IPS-11a (cell line): ENCODE measurements around the gene TRIP4.
A peak's percentile ranks its signal among the peaks of the same experiment; 100 is the strongest.
"Not testable (repeated sequence)": the region's sequence is repeated elsewhere in the genome, so short reads cannot be mapped to it uniquely, and the experiment has no call there.

Experiments
- H3K4me3 ChIP-seq: one replicate; pipeline ENCODE4 v1.5.1; 2013; ENCODE audit warnings: low read depth, low read length, control low read depth

The TRIP4 gene

DNA sequence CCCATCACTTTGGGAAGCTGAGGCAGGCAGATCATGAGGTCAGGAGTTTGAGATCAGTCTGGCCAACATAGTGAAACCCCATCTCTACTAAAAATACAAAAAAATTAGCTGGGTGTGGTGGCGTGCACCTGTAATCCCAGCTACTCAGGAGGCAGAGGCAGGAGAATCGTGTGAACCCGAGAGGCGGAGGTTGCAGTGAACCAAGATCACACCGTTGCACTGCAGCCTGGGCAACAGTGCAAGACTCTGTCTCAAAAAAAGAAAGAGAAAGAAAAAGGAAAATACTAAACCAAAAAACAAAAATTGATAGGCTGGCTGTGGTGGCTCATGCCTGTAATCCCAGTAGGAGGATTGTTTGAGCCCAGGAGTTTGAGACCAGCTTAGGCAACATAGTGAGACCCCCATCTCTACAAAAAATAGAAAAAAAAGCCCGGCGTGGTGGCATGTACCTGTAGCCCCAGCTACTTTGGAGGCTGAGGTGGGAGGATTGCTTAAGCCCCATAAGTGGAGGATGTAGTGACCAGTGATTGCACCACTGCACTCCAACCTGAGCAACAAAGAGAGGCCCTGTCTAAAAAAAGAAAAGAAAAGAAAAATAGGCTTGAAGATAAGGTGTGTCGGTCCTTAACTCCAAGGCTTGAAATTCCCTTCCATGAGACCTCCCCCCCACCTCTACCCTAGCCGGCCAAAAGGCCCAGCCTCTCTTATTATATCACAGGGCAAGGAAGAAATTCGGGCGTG lies 7.3 kb upstream of the TRIP4 start:
- H3K4me3 ChIP-seq, result peak overlapping the region; percentile 62

DNA sequence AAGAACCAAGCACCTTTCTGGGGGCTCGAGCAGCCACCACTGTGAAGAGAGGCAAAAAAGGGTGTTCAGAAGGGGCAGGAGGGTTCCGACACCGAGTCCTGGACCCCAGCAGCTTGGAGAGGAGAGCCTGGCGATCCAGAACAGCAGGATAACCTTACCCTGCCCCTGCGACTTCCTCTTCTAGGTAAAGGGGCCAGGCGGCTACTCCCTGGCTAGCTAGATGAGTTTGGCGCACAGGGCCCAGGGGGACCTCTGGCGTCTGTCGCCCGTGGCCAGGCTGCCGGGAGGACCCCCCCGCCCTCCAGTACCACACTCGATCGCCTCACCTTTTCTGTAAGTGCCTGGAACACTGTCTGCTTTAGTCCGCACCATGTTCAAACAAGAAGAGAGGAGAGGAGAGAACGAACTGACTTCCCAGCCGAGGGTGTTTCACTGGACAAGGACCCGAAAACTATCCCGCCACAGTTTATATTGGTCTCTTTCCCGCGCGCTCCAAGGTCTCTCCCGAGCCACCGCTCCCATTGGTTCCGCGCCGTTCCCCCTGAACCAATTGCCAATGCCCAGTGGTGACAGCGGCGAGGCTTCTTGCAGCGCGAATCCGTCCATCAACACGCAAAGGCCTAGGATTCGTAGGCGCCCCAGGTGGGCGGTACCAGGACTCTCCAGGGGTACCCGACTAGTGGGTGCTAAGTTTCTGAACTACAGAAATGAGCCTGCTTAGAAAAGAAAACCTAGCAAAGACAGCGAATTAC lies 6.5 kb upstream of the TRIP4 start, which contains the start of gene PCLAF:
Gene PCLAF (minus strand): TSS at position 442 of the 752 bp plus-strand sequence. CDS start 70 bp downstream, at position 372.
- peak within 1 kb of the TSS; percentile 62 for H3K4me3 ChIP-seq

DNA sequence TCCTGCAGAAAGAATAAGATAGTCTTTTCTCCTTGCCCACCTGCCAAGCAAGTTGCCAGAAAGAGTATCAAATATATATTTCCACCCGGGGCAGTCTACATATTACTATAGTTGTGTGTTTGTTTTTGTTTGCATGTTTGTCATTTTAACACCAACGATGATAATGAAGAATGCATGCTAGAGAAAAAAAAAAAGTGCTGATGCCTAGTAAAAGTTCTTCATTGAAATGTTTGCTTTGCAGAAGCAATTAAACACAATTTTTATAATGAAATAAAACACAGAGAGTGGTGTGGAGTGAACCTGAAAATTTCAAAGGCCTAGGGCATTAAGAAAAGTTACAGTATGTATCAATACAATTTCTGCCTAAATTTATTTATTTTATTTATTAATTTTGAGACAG lies 3.9 kb upstream of the TRIP4 start:
- H3K4me3 ChIP-seq, result no peak overlapping the region

DNA sequence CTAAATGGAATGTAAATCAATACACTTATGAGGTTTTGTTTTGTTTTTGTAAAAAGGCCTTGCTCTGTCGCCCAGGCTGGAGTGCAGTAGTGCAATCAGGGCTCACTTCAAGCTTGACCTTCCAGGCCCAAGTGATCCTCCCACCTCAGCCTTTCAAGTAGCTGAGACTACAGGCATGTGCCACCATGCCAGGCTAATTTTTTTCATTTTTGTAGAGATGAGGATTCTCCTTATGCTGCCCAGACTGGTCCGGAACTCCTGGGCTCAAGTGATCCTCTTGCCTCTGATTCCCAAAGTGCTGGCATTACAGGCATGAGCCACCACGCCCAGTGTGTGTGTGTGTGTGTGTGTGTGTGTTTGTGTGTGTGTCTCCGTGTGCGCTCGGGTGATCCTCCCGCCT lies 1.3 kb upstream of the TRIP4 start:
- no peak overlapping the region for H3K4me3 ChIP-seq

DNA sequence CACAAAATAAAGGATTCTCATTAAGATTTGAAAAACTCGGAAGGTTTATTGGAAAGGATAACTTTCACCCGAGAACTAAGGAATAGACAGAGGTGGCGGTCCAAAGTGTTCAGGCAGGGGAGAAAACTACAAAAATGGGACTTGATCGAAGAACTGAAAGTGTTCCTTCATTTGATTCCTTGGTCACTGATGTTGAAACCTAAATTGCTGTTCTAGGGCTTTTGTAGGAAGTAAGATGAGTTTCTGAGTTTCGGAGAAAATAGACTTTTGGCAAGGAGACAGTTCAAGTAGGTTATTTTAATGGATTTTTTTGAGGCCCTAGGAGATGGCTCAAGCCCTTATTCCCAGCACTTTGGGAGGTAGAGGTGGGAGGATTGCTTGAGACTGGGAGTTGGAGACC lies 1.4 kb downstream of the TRIP4 start:
- no peak overlapping the region for H3K4me3 ChIP-seq

DNA sequence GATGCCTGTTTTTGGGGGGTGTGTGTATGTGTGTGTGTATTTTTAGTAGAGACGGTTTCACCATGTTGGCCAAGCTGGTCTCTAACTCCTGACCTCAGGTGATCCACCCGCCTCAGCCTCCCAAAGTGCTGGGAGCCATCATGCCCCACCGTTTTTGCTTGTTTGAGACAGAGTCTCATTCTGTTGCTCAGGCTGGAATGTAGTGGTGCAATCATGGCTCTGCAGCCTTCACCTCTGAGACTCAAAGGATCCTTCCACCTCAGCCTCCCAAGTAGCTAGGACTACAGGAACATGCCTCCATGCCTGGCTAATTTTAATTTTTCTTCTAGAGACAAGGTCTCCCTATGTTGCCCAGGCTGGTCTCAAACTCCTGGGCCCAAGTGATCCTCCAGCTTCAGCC lies 4.8 kb downstream of the TRIP4 start:
- not testable (repeated sequence) for H3K4me3 ChIP-seq

DNA sequence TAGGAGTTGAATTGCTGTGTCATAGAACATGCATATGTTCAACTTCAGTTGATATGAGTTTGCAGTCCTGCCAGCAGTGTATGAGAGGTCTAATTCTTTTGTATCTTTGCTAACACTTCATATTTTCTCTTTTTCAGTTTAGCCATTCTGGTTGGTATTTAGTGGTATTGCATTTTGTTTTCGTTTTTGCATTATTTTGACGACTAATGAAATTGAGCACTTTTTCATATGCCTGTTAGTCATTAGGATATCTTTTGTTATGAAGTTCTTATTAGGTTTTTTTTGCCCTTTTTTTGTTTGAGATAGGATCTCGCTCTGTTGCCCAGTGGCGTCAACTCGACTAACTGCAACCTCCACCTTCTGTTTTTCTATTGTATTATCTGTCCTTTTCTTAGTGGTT lies 9.2 kb downstream of the TRIP4 start:
- H3K4me3 ChIP-seq, result no peak overlapping the region

DNA sequence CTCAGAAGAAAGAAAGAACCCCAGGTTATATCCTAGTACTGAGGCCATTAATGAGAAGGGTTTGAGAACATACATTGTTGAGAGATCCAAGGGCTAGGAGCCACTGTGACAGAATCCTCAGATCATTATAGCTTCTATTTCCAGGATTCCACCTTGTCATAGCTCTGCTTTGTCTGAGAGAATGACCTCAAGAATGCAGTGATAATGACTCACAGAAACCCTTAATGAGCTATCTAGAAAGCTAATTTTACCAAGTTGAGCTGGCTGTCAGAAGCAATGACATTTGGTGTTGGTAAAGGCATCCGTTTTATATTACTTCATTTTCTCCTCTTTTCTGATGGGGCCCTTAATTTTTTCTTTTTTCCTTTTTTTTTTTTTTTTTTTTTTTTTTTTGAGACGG lies 10.9 kb downstream of the TRIP4 start:
- H3K4me3 ChIP-seq, result no peak overlapping the region

DNA sequence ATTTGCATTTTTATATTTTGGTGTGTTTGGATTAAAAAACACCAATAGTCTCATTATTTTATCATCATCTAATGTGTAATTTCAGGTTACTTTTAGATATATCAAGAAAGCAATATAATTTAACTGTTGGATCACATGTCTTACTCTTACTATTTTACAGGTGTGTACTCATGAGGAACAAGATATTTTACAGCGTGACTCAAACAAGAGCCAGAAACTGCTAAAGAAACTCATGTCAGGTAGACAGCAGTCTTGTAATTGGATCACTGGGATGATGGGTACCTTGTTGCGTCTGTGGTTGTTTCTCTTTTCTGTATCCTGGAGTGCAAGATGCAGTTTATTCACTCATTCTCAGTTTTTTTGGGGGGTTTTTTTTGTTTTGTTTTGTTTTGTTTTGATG lies 12.9 kb downstream of the TRIP4 start:
- no peak overlapping the region for H3K4me3 ChIP-seq

DNA sequence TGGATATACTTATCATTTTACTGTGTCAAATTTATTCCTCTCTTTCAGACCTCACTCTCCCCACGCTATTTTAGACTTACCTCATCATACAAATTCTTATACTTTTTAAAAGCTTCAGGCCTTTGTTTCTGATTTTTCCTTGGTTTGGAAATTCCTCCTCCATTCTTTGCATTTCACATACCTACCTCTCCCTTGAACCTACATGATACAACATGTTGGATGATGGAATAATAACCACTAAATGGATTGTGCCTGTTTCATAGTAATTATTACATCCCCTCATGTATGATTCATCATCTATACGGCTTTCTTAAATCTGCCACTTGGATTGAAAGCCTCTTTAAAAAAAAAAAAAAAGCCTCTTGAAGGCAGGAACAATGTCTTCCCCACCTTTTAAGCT lies 24.6 kb downstream of the TRIP4 start:
- no peak overlapping the region for H3K4me3 ChIP-seq

DNA sequence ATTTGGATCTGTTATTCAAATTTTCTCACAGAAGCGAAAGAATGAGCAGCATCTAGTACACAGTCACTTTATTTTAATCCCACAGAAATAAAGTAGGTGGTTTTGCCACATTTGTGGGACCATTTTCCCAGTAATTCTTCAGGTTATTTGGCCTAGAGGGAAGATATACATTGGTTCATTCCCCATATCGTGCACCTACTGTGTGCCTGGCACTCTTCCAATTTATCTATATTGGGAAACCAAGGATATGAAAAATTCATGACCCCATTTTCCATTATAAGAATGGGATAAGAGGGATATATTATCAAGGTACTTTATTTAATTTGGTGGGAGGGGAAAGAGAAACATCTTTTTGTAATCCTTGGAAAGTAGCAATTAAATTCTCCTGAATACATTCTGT lies 35.1 kb downstream of the TRIP4 start:
- H3K4me3 ChIP-seq, result no peak overlapping the region

DNA sequence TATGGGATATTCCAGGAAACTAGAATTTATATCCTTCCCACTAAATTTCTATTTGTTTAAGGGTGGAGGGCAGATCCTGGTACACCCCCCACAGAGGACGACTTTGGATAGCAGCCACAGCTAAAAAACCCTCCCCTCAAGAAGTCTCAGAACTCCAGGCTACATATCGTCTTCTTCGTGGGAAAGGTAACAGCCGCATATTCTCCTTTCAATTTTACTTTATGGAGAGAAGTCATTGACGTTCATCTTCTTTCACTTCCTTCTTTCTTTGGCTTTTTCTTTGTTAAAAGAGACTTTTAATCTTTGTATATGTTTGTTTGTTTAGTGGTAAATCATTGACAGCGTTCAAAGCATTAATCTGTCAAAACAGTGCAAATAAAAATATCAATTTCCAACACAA lies 36.3 kb downstream of the TRIP4 start:
- H3K4me3 ChIP-seq, result no peak overlapping the region

DNA sequence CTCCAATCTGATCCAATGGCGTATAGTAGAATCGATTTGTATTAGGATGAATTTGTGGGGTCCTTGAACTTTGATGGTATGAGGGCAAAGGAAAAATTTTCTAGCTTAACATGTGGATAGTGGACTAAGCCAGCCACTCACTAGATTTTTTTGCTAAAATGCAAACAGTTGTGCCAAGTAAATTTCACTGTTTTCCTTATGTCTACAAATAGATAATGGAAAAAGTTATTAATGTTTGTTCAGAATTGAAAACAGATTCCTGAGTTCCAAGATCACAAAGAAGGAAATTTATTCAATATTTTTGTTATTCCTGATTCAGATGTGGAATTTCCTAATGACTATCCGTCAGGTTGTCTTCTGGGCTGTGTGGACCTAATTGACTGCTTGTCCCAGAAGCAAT lies 37.6 kb downstream of the TRIP4 start:
- H3K4me3 ChIP-seq, result no peak overlapping the region

DNA sequence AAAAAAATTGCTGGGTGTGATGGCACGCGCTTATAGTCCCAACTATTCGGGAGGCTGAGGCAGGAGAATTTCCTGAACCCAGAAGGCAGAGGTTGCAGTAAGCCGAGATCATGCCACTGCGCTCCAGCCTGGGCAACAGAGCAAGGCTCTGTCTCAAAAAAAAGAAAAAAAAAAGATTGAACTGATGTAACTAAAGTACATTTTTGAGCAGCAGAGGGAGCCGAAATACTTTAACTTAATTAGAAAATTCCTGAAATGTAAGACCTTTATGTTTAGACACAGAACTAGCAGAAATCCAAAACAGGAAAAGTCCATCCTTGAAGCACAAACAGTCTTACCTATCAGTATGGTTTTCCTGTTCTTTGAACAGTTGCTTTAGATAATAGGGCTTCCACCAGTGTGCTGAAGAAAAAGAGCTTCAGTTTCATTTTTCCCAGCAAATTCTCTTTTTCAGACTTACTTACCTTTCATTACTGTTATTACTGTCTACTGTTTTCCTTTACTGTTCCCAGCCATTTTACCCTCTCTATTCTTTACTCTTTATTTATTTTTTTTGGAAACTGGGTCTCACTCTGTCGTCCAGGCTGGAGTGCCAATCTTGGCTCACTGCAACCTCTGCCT lies 39.3 kb downstream of the TRIP4 start:
- H3K4me3 ChIP-seq, result no peak overlapping the region

DNA sequence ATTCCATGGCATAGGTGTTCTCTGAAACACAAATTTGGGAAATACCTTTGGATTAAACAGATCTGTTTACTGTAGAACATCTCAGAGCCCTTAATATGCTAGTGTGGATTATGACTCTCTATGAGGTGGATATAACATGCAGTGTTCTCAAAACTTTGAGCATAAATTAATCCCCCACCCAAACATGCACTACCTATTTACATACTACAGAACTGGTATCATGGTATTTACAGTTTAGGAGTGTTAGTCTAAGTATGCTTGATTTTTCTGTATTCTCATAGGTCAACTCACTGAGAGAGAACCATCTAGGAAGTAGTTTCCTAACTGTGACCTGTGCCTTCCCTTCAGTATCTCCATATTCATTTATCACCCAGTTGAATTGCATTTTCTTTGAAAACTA lies 41.8 kb downstream of the TRIP4 start:
- no peak overlapping the region for H3K4me3 ChIP-seq

DNA sequence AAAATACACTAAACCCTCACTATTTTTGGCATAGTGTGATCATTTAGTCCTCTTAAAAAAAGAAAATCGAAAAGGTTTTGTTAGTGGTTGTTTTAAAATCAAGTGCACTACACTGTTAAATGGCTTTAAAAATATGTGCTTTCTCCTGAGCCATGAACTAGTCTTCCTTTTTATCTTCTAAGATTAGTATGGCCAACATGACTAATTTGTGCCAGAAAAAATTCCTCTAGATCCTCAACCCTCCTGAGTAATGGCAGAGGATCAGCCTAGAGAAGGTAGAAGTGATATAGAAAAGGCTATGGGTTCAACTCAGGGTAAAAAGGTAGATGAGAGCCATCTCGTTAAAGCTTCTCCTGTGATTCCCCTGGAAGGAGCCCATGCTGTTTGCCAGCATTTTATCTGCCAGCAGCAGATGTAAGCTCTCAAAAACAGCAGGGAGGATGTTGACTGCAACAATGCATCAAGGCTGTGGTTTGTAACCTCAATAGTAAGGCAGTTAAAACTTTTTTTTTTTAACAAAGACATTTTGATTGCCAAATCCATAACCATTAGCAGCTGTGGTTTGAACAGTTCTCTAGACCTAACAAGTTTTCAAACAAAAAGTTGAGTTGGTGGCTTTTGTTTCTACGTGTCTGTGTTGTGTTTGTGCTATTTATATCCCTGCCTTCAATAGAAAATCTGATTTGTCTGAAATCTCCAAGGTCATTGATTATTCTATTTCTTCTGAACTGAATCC lies 42.5 kb downstream of the TRIP4 start:
- H3K4me3 ChIP-seq, result no peak overlapping the region

DNA sequence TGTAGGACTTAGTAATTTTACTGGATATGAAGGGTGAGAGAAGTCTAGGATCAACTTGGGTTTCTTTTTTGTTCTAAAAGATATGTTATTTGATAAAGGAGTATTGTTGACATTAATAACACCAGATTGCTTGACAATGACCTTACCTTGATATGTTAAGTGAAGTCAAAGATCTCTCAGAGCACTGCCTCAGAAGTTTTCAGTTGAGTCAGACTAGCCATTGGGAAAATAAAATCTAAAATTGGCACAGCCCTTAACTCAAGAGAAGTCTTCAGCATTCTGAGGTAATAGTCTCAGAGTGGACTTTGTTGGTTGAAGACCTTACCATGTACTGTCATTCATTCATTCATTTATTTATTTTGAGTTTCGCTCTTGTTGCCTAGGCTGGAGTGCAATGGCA lies 50.3 kb downstream of the TRIP4 start:
- no peak overlapping the region for H3K4me3 ChIP-seq

DNA sequence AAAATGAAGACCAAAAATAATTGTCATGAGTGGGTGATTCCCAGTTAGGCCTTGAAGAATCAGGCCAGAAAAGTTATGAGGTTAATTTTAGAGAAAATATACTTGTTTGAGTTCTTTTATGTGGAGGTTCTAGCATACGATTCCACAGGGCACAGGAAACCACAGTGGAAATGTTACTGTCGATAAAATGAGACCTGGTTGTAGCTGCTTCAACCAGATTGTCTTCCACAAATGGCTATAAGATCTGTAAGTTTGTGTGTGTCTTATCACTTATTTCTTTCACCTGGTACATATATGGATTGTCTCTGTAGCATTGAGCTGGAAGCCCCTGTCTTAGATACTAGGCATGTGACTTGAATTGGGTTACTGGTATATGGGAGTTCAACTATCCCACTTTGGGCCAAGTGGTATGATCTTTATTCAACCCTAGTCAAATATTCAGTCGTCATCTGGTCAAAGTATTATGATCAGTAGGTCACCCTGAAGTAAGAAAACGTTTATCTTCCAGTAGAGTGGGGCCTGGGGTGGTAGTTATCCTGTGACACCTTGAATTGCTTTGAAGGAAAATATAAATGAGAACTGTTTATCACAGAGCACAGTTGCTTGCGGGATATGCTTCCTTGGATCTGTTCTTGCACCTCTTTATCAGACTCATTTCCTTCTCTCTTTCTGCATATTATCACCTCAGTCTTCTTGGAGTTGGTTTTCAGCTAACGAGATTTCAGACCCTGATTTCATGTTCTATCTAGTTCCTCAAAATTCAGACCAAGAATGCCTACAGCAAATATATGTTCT lies 51.2 kb downstream of the TRIP4 start:
- no peak overlapping the region for H3K4me3 ChIP-seq

DNA sequence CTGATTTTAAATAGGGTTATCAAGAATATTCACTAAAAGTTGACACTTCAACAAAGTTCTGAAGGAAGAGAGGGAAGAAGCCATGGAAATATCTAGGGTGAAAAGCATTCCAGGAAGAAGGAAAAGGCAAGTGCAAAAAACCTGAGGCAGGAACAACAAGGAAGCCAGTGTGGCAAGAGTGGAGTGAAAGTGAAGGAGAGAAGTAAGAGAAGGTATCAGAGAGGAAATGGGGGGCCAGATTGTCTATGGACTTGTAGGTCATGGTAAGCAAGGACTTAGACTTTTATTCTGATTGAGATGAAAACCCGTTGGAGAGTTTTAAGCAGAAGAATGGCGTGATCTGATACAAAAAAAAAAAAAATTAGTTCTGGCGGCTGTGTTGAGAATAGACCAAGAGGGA lies 54.2 kb downstream of the TRIP4 start:
- no peak overlapping the region for H3K4me3 ChIP-seq

DNA sequence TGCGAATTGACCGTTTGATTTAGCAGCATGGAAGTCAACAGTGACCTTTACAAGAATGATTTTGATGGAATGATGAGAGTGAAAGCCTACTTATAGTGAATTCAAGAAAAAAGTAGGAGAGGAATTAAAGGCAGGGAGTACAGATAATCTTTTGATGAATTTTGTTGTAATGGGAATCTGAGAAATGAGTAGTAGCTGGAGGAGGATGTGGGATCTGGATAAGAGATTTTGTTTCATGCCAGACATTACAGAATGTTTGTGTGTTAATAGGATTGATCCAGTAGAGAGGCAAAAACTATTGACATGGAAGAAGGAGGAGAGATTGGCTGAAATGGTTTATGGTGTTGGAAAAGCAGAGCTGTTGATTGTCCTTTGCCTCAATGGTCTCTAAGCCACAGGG lies 55.4 kb downstream of the TRIP4 start:
- H3K4me3 ChIP-seq, result no peak overlapping the region
